AG08395 (cell line): ENCODE data around the gene PRM2.

Experiments
- DNase-seq: peaks from one replicate; pipeline ENCODE4 v3.0.0; 2012; ENCODE audit warnings: mixed read lengths, low spot score

Gene PRM2

DNA sequence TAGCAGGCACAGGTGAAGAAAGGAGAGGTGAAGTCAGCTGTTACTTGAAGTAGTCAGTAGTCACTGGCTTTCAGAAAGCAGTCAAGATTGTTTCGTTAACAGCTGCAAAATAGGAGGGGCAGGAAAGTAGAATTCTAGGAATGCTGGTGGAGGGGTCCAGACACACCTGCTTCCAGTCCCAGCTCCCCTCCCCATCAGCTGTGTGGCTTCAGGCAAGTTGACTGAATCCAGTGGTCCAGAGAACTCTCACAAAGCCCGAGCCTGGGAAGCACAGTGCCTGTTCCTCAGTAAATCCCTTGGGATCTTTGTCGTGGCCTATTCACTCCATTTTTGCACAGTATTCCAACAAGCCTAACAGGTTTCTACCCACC is 15.7 kb downstream of the PRM2 start:
- DNase-seq = no peak

DNA sequence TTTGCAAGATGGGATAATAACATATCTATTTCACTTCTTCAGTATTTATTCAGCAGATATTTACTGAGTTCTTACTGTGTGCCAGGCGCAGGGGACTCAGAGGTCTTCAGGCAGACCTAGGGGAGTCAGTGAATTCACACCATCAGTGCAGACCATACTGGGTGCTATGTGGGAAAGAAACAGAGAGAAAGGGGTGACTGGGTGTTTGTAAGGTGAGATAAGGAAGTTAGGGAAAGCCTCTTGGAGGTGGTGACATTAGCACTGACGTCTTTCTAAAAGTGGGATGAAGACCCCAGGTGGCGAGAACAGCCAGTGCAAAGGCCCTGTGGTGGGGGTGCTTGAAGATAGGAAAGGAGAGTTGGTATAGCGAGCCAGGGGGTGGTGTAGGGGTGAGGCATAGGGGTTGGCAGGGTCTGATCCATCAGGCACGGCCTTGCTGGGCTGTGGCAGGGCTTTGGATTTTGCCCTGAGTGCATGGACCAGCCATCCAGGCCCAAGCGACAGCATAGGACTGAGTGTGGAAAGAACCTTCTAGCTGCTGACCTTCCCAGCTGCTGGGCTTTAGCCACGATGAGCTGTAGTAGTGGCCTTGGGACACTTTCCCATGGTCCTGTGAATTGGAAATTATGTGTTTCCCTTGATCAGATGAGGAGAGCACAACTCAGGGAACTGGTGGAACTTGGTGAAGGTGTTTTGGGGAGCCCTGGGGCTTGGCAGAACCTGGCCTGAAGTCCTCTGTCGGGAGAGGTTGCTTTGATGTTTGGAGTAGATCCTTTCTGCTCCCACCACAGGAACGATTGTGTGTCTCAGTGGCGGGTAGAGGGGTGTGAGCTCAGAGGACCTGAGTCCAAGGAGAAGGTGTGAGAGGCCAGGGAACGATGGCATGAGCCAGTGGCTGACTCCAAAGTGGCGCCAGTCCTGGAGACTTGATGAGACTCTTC is 16.4 kb downstream of the PRM2 start:
- no peak for DNase-seq

DNA sequence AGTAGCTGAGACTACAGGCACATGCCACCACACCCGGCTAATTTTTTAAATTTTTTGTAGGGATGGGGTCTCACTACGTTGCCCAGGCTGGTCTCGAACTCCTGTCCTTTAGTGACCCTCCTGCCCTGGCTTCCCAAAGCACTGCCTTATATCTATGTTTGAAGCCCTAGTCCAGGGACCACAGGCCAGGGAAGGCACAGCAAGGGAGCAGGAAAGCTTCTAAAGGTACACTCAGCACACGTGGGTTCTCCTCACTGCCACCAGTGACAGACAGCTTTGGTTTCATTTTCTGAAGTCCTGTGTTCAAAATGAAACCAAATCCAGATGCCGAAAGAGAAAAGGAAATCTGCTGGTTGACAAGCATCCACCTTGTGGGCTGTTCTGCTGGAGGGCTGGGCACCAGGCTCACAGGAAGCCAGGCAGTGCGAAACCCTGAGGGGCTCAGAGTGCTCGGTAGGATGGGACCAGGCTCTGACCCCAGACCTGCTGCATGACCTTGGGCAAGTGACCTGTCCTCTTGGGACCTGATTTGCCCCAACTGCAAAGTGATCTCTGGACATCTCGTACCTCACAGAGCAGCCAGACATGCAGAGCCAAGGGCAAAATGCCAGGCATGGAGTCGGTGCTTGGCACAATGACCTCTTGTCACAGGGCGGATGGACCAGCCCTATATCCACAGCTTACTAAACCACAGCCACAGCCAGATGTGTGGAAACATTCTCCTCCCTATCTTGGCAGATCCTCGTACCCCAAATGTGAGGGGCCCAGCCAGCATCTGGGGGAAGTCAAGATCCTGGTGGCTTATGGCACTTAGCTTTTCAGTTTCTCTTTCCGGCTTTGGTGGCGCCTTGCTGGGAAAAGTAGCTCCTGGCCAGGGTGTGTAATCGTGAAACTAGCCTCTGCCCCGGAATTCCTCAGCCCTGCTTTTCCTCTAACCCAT is 17.5 kb downstream of the PRM2 start:
- DNase-seq = peak; percentile 37

DNA sequence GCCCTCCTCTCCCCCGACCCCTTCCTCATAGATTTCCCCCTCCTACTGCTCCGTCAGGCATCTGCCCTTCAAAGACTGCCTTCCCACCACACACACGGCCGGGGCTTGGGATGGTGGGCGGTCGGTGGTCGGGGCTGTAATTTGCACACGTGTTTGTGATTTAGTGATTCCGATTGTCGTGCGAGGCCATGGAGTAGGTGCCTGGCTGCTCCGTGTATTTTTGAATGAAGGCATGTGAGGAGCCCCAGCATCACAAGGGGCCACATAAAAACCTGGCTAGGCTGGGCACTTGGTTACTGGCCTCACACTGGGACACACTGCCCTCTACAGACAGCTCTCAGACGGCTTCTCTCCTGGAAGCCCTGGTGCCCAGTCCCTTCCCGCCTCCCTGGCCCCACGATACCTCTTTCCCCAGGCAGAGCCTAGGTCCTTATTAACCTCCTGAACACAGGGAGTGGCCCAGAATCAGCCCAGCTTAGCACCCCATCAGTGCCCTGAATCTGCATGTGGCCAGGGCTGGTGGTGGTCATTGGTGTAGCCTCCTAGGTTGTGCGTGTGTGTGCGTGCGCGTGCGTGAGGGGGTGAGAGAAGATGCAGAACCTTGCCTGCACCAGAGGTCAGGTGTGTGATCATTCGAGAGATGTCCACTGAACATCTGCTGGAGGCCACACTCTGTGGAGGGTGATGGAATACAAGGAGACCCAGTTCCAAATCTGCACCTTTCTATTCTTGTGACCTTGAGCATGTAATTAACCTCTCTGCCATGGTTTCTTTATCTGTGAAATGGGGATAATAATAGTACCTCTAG is 18.9 kb downstream of the PRM2 start:
- peak; percentile 83 for DNase-seq

DNA sequence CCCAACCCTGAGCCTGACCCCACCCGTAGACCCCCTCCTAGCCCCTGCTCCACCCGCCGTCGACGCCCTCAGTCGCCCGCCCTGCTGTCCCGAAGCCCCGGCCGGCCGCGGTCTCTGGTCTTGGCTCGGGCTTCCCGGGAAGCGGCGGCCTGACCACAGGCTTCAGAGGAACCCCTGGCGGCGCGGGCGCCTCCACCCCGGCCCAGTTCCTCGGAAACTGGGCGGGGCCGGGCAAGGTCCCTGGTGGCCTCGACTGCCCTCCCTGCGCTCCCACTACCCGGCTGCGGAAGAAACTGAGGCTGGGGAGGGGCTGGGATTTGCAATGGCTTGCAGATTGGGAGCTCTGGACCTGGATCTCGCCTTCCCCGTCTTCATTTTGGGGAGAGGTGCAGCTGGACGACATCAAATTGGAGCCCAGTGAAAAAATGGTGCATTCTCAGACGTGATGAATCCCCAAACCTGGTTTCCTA is 19.6 kb downstream of the PRM2 start:
- peak; percentile 66 for DNase-seq

DNA sequence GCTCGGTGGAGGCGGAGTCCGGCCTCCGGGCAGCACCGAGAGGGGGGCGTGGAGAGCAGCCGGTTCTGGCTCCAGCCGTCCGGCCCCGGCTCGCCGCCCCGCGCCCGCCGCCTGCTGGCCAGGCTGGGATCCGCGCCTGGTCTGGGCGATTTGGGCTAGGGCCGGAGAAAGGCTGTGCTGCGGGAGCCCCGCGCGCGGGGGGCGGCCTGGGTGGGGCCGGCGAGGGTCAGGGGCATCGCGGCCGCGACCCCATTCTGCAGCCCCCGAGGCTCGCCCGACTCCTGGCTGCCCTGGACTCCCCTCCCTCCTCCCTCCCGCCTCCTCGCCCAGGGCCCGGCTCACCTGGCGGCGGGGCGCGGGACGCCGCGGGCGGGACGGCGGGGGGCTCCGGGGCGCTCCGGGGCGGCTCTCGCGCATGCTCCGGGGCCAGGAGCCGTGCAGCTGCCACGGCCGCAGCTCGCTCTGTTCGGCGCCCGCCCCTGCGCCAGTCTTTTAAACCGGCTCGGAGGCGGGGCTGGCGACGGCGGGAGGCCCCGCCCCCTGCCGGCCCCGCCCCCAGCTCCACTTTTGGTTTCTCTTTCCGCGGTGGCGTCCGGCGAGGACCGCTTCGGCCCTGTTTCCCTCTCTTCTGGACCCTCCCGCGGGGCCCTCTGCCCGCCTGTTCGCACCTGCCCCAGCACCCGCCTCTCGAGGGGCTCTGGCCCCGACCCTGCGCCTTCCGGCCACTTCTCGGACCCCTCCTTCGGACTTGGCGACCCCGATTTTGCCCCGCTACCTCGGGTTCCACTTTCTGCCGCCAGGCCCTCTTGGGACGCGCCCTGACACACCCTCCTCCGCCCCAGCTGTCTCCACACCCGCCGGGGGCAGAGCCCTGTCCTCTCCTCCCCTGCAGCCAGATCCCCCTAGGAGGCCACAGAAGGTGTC is 20.3 kb downstream of the PRM2 start, which contains the start of gene SOCS1:
Gene SOCS1, minus strand, starts transcription at position 468 of the 924 bp plus-strand sequence. CDS start 726 bp downstream, outside the sequence.
- DNase-seq = peak; percentile 92

DNA sequence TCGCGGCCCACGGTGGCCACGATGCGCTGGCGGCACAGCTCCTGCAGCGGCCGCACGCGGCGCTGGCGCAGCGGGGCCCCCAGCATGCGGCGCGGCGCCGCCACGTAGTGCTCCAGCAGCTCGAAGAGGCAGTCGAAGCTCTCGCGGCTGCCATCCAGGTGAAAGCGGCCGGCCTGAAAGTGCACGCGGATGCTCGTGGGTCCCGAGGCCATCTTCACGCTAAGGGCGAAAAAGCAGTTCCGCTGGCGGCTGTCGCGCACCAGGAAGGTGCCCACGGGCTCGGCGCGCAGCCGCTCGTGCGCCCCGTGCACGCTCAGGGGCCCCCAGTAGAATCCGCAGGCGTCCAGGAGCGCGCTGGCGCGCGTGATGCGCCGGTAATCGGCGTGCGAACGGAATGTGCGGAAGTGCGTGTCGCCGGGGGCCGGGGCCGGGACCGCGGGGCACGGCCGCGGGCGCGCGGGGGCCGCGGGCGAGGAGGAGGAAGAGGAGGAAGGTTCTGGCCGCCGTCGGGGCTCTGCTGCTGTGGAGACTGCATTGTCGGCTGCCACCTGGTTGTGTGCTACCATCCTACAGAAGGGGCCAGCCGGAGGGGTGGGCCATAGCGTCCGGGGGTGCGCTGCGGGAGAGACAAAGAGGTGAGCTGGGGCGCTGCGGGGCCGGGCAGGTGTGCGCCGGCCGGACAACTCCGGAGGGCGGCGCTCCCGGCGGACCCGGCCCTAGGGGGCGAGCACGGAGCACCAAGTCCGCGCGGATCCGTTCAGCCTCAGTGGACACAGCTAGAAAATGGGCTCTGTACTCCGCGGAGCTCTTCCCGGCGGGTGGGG is 21.2 kb downstream of the PRM2 start:
- peak; percentile 36 for DNase-seq

DNA sequence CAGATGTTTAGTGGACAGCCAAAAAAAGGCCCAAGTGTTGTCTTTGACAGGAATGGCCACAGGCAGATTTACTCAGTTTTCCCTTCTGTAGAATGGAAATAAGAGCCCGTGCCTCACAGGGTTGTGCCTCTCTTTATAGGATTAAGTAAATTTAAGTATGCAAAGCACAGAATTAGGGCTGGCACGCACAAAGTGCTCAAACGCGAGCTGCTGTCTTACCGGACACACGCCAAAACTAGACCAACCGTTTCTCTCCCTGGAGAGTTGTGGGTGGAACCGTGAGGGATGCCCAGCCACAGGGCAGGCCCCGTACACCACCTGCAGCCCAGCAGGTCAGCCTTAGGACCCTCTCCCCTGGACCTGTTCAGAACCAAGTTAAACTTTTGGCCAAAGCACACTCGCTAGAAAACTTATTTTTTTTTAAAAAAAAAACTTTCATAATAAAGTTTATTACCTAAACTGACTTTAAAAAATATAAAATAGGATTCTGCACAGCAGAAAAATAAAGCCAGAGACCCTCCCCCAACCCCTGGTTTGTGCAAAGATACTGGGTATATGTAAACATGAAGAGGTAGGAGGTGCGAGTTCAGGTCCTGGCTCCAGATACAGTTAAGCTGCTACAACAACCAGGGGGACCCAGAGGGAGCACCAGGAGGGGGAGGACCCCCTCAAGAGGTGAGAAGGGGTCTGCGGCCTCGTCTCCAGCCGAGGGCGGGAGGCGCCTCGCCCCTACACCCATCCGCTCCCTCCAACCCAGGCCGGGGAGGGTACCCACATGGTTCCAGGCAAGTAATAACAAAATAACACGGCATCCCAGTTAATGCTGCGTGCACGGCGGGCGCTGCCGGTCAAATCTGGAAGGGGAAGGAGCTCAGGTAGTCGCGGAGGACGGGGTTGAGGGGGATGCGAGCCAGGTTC is 22.0 kb downstream of the PRM2 start:
- no peak for DNase-seq

DNA sequence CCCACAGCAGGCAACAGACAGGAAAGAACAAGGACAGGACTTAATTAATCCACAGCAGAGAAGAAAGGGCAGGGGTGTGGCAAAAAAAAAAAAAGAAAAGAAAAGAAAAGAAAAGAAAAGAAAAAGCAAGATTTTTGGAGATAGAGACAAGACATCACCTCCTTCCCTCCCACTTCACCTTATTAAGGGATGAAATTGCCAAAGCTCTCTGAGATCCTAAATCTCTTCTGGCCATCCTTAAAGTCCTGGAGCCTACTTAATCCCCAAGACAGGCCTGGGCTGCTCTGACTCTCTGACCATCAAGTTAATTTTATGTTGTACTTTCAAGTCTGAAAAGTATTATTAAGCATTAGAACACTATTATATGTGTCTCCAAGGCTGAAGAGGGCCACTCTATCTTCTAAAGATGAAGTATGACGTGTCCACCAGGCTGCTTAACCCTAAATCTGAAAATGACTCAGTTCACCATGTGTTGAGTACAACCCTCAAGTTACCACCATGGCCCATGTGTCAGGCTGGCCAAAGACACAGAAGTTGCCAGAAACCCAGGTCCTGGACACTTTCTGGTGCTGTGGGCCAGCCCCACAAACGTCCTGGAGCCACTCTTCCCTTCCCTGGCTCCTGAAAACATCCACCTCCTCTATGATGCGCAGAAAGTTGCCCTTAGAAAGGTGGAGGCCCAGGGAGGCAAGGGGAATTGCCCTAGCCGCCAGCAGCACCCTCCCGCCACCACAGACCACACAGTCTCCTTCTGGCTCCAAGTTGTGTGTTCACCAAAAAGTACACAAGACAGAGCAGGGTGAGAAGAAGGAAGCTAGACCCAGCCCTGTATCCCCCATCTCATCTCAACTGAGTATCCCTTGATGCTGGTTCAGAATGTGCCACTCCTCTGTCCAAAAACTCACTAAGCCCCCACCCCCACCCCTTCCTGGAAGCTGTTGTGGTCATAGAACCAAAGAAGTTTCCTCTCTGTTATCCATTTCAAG is 23.0 kb downstream of the PRM2 start:
- peak; percentile 31 for DNase-seq

DNA sequence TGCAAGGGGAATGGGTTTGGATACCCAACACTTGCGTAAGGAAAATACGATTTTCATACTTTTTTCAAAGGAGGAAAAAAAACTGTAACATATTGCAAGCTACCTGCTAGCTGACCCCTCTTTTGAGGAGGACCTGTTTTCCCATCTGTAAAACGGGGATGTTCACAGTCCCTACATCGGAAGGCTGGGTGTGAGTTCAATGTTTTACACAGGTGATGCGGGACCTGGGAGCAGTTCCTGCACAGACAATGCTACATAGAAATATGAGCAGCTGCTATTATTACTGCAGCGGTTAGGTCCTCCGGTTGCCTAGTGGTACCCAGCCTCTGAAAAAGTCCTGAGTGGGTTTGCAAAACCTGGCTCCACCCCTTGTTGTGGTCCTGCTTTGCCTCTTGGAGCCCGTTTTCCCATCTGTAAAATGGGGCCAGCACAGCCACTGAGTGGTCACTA is 23.8 kb downstream of the PRM2 start:
- DNase-seq = no peak

DNA sequence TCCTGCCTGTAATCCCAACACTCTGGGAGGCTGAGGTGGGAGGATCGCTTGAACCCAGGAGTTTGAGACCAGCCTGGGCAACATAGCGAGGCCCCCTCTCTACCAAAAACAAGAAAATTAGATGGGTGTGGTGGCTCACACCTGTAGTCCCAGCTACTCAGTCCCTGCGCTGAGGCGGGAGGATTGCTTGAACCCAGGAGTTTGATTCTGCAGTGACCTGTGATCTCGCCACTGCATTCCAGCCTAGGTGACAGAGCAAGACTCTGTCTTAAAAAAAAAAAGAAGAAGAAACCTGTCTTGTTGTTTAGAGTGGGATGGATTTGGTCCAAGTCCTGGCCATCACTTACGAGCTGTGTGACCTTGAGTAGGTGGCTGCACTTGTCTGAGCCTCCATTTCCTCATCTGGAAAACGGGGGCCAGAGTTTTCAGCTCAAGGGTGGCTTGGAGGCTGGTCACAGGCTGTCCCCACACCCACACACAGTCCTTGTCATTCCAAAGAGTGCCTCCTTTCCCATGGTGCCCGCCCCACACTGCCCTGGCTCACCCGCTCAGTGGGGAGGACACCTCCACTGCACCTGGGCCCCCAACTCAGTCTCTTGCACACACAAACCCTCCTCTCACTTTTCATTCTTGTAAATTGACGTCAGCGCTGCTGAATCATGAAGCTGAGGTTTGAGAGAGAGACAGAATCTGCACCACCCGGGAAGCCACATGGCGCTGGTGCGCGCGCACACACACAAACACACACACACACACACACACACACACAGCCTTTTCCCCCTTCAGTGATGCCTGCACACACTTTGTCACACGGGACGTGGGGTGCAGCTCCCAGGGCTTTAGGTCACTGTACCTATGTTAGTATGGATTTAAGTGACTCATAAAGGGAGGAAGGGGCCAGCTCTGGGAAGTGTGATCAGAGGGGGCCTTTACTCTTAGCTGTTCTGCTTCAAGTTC is 24.5 kb downstream of the PRM2 start:
- peak; percentile 41 for DNase-seq

DNA sequence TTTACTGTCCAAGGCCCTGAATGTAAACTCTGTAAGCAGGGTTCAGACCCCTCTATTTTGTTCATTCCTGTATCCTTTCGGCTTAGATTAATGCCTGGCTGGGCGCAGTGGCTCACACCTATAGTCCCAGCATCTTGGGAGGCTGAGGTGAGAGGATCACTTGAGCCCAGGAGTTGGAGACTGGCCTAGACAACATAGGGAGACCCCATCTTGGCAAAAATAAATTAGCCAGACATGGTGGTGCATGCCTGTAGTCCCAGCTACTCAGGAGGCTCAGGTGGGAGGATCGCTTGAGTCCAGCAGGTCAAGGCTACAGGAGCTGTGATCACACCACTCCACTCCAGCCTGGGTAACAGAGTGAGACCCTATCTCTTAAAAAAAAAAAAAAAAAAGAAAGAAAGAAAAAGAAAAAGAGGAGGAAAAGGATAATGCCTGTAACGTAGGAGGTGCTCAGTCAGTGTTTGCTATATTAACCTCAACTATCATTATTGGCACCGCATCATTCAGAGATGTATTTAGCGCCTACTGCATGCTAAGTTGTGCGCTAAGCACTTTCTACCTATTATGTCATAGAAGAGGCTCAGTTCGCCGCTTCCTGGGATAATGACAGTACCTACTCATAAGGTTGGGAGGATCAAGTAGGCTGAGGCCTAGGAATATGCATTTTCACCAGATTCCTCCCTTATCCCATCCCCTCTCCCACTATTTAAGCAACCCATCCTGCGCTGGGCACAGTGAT is 25.3 kb downstream of the PRM2 start:
- DNase-seq = no peak

DNA sequence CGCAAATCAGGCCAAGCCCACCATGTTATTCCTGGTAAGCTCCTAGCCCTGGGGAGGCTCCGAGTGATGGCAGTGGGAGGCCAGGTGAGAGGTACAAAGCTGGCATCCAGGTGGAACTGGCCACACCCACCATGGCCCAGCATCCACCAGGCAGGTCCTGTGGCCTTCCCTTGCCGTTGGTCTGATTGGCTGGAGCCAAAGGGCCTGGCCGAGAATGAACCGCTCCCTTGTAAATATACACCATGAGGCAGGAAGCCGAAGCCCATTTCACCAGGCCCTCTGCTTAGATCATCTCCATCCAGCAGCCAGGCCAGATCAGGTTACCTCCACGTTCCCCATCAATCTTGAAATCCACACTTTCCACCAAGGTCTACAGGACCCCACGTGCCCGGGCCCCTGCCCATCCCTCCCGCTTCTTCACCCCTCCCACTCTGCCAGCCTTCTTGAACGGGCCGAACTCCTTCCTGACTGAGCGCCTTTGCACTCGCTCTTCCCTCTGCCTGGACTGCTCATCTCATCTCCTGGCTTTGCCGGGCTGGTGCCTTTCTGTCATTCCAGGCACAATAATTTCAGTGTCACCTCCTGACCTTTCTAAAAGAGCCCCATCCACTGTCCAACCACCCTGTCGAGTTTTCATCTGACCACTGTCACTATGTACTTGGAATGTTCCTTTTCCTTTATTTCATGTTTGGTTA is 26.0 kb downstream of the PRM2 start:
- no peak for DNase-seq

DNA sequence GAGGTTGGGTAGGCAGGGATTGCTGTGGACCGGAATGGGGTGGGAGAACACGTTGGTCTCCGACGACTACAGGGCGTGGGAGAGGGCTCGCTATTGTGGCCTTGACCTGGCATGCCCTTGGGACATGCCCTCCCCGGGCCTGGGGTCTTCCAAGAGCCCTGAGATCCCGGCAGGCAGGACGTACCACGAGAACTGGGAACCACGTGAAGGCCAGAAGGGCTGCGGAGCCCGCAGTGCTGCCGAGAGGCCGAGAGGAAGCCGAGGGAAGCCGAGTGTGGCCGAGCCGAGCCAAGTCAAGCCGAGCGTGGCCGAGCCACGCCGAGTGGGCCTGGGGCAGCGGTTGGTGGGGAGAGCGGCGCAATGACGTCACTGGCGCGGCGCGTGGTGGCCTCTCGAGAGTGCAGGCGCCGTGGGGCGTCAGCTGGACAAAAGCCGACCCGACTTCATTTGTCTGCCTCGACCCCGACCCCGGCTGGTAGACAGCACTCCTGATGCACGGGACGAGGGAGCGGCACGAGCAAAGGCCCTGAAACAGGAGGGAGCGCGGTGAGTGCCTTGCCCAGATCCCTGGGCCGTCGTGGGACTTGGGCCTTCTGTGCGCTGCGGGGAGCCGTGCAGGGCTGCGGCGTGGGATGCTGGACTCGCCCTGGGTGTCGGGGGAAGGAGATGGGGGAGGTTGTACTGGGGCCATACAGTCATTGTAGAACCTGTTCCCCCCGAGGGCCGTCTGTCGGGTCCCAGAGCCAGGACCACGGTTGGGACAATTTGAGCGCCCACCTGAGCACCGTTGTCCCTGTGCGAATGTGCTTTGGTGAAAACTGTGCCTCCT is 26.8 kb downstream of the PRM2 start:
- DNase-seq = no peak
